Measurements from ENCODE around the gene TFE3. TPM values are rescaled to one million over a fixed set of nuclear protein-coding genes. Genes with fewer than 3 reads are reported as not detected.

TFE3 gene
- total RNA-seq, 1 experiment from 2014 or later, result 46.4 TPM

DNA sequence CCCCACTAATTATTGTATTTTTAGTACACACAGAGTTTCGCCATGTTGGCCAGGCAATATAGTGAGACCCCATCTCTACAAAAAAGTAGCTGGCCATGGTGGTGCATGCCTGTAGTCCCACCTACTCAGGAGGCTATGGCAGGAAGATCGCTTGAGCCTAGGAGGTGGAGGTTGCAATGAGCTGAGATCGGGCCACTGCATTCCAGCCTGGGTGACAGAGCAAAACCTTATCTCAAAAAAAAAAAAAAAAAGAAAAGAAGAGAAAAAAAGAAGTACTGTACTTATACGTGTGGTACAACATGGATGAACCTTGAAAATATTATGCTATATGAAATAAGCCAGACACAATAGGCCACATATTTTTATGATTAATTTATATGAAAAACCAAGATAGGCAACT is 46.4 kb upstream of the TFE3 start (continued):
- TF ChIP-seq, protein P1, sequence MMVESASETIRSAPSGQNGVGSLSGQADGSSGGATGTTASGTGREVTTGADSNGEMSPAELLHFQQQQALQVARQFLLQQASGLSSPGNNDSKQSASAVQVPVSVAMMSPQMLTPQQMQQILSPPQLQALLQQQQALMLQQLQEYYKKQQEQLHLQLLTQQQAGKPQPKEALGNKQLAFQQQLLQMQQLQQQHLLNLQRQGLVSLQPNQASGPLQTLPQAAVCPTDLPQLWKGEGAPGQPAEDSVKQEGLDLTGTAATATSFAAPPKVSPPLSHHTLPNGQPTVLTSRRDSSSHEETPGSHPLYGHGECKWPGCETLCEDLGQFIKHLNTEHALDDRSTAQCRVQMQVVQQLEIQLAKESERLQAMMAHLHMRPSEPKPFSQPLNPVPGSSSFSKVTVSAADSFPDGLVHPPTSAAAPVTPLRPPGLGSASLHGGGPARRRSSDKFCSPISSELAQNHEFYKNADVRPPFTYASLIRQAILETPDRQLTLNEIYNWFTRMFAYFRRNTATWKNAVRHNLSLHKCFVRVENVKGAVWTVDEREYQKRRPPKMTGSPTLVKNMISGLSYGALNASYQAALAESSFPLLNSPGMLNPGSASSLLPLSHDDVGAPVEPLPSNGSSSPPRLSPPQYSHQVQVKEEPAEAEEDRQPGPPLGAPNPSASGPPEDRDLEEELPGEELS (CRISPR knock-in tag; IDR thresholded peaks at IDR 0.05), result no peak
- TF ChIP-seq TEAD4 (CRISPR knock-in tag; IDR thresholded peaks at IDR 0.05), result no peak
- no peak for TF ChIP-seq JUN (CRISPR knock-in tag; IDR thresholded peaks at IDR 0.05)

DNA sequence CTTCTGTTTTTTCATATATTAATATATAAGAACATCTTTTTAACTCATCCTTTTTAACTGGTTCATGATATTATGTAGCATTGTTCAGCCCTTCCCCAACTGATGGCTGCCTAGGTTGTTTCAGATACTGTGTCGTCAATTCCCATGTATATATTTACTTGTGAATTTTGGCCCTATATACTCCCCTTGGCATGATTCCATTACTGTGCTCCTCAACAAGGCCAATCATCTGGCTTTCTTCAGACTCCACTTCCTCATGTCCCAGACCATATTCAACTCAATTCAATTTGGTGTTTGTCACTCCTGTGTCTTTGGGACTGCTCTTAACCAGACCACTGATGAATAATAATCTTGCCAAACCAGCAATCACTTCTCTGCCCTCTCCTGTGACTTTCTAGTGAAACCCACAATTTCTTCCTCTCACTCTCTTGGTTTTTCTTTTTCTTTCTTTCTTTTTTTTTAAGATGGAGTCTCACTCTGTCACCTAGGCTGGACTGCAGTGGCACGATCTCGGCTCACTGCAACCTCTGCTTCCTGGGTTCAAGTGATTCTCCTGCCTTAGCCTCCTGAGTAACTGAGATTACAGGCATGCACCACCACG is 39.2 kb upstream of the TFE3 start:
- DNase-seq (ENCODE audit: low spot score) (no peak), ATAC-seq (no peak)
- Mint-ChIP-seq H3K4me1 (peaks cover 4% of the 10 kb centered on the region), H3K4me3 (no peak overlapping the region; the same call in 1 of the 2 replicates), H3K27ac (no peak overlapping the region), H3K36me3 (no peaks in the 10 kb centered on the region), H3K27me3 (ENCODE audit: low read depth) (no peaks in the 10 kb centered on the region), H3K9me3 (no peaks in the 10 kb centered on the region)
- TF ChIP-seq ESRRA (CRISPR knock-in tag; IDR thresholded peaks at IDR 0.05; ENCODE audit: borderline replicate concordance) (no peak), FOXJ3 (CRISPR knock-in tag; IDR thresholded peaks at IDR 0.05; ENCODE audit: borderline replicate concordance) (no peak), ZNF396 (CRISPR knock-in tag; IDR thresholded peaks at IDR 0.05; ENCODE audit: borderline replicate concordance) (no peak), NR2C2 (CRISPR knock-in tag; IDR thresholded peaks at IDR 0.05) (no peak), CBFB (CRISPR knock-in tag; IDR thresholded peaks at IDR 0.05; ENCODE audit: low read depth) (no peak), CREM (CRISPR knock-in tag; IDR thresholded peaks at IDR 0.05) (no peak), TCF7 (CRISPR knock-in tag; IDR thresholded peaks at IDR 0.05; ENCODE audit: low read depth) (no peak), MYBL2 (CRISPR knock-in tag; IDR thresholded peaks at IDR 0.05) (no peak), IRF2 (CRISPR knock-in tag; IDR thresholded peaks at IDR 0.05; ENCODE audit: borderline replicate concordance, low read depth) (no peak), SMAD3 (CRISPR knock-in tag; IDR thresholded peaks at IDR 0.05; ENCODE audit: borderline replicate concordance) (no peak), TEAD4 (CRISPR knock-in tag; IDR thresholded peaks at IDR 0.05) (no peak), SOX15 (CRISPR knock-in tag; IDR thresholded peaks at IDR 0.05) (no peak)
- TF ChIP-seq, protein P2, sequence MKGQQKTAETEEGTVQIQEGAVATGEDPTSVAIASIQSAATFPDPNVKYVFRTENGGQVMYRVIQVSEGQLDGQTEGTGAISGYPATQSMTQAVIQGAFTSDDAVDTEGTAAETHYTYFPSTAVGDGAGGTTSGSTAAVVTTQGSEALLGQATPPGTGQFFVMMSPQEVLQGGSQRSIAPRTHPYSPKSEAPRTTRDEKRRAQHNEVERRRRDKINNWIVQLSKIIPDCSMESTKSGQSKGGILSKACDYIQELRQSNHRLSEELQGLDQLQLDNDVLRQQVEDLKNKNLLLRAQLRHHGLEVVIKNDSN (CRISPR knock-in tag; IDR thresholded peaks at IDR 0.05), result no peak
- TF ChIP-seq, protein P3, sequence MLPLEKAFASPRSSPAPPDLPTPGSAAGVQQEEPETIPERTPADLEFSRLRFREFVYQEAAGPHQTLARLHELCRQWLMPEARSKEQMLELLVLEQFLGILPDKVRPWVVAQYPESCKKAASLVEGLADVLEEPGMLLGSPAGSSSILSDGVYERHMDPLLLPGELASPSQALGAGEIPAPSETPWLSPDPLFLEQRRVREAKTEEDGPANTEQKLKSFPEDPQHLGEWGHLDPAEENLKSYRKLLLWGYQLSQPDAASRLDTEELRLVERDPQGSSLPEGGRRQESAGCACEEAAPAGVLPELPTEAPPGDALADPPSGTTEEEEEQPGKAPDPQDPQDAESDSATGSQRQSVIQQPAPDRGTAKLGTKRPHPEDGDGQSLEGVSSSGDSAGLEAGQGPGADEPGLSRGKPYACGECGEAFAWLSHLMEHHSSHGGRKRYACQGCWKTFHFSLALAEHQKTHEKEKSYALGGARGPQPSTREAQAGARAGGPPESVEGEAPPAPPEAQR (CRISPR knock-in tag; IDR thresholded peaks at IDR 0.05), result no peak
- TF ChIP-seq, protein P4, sequence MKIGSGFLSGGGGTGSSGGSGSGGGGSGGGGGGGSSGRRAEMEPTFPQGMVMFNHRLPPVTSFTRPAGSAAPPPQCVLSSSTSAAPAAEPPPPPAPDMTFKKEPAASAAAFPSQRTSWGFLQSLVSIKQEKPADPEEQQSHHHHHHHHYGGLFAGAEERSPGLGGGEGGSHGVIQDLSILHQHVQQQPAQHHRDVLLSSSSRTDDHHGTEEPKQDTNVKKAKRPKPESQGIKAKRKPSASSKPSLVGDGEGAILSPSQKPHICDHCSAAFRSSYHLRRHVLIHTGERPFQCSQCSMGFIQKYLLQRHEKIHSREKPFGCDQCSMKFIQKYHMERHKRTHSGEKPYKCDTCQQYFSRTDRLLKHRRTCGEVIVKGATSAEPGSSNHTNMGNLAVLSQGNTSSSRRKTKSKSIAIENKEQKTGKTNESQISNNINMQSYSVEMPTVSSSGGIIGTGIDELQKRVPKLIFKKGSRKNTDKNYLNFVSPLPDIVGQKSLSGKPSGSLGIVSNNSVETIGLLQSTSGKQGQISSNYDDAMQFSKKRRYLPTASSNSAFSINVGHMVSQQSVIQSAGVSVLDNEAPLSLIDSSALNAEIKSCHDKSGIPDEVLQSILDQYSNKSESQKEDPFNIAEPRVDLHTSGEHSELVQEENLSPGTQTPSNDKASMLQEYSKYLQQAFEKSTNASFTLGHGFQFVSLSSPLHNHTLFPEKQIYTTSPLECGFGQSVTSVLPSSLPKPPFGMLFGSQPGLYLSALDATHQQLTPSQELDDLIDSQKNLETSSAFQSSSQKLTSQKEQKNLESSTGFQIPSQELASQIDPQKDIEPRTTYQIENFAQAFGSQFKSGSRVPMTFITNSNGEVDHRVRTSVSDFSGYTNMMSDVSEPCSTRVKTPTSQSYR (CRISPR knock-in tag; IDR thresholded peaks at IDR 0.05), result no peak
- POLR2A ChIA-PET, result no interaction called here
- CTCF ChIA-PET, result interaction anchor here (0.6 kb wide), 1 partner anchor 161 kb away, joined by 3 read pairs; no protein-coding TSS in a partner anchor
